Measurements from ENCODE around the gene RNF169.
A peak's percentile ranks its signal among the peaks of the same experiment; 100 is the strongest.

The RNF169 gene

GRCh38 chr11:74866557-74866956 lies 117.9 kb downstream of the RNF169 start:
- H4K20me1 ChIP-seq (ENCODE audit: insufficient read depth, low read length): no peaks in the 10 kb centered on the region
- no peak overlapping the region for H3K4me3 ChIP-seq (ENCODE audit: low read depth in 1 of 2, low read length in 2 of 2)
- no peaks in the 10 kb centered on the region for H3K79me2 ChIP-seq (ENCODE audit: insufficient read depth, low read length)
- peaks cover 80% of the 10 kb centered on the region for H3K36me3 ChIP-seq (ENCODE audit: insufficient read depth, low read length)
- ATAC-seq (ENCODE audit: insufficient read depth, low read depth) (no peak), DNase-seq (no peak)
- no peak overlapping the region for H3K9ac ChIP-seq (ENCODE audit: low read depth, low read length)
- H3K4me2 ChIP-seq (ENCODE audit: insufficient read depth, low read length): no peak overlapping the region
- H3K9me3 ChIP-seq (ENCODE audit: insufficient read depth, low read length, severe bottlenecking): peaks cover 63% of the 10 kb centered on the region
- no peaks in the 10 kb centered on the region for H3K4me1 ChIP-seq (ENCODE audit: insufficient read depth, low read length)
- TF ChIP-seq CTCF (IDR thresholded peaks at IDR 0.05; ENCODE audit: borderline replicate concordance, extremely low read depth, low read length, poor library complexity, severe bottlenecking) (no peak), EZH2 (IDR thresholded peaks at IDR 0.05; ENCODE audit: borderline replicate concordance, low read depth, low read length, severe bottlenecking) (no peak)
- no peak overlapping the region for H2AFZ ChIP-seq (ENCODE audit: low read depth, low read length)
- no peak overlapping the region for H3K27ac ChIP-seq (ENCODE audit: low read length)
- H3K27me3 ChIP-seq (ENCODE audit: insufficient read depth, low read length, poor library complexity): no peaks in the 10 kb centered on the region

- Histone ChIP-seq H3K79me2 (ENCODE audit: insufficient read depth, low read length) (no peaks in the 10 kb centered on the region), H3K27me3 (ENCODE audit: insufficient read depth, low read length, poor library complexity) (no peaks in the 10 kb centered on the region), H3K4me1 (ENCODE audit: insufficient read depth, low read length) (no peaks in the 10 kb centered on the region), H3K27ac (ENCODE audit: low read length) (no peak overlapping the region), H3K9ac (ENCODE audit: low read depth, low read length) (no peak overlapping the region), H3K4me2 (ENCODE audit: insufficient read depth, low read length) (no peak overlapping the region), H4K20me1 (ENCODE audit: insufficient read depth, low read length) (no peaks in the 10 kb centered on the region), H2AFZ (ENCODE audit: low read depth, low read length) (no peak overlapping the region), H3K4me3 (ENCODE audit: low read depth in 1 of 2, low read length in 2 of 2) (no peak overlapping the region), H3K36me3 (ENCODE audit: insufficient read depth, low read length) (peaks cover 70% of the 10 kb centered on the region), H3K9me3 (ENCODE audit: insufficient read depth, low read length, severe bottlenecking) (peaks cover 74% of the 10 kb centered on the region)
- ATAC-seq (ENCODE audit: insufficient read depth, low read depth) (no peak), DNase-seq (no peak)
- peak; percentile 44 for TF ChIP-seq CTCF (IDR thresholded peaks at IDR 0.05; ENCODE audit: borderline replicate concordance, extremely low read depth, low read length, poor library complexity, severe bottlenecking)
- no peak for TF ChIP-seq EZH2 (IDR thresholded peaks at IDR 0.05; ENCODE audit: borderline replicate concordance, low read depth, low read length, severe bottlenecking)
These were observed 121.8 kb downstream of the RNF169 start for GRCh38 chr11:74870485-74870884.

GRCh38 chr11:74871037-74871436 lies 122.4 kb downstream of the RNF169 start:
- no peak for DNase-seq
- no peak overlapping the region for H3K27ac ChIP-seq (ENCODE audit: low read length)
- TF ChIP-seq CTCF (IDR thresholded peaks at IDR 0.05; ENCODE audit: borderline replicate concordance, extremely low read depth, low read length, poor library complexity, severe bottlenecking): no peak
- TF ChIP-seq EZH2 (IDR thresholded peaks at IDR 0.05; ENCODE audit: borderline replicate concordance, low read depth, low read length, severe bottlenecking): no peak
- no peaks in the 10 kb centered on the region for H3K79me2 ChIP-seq (ENCODE audit: insufficient read depth, low read length)
- H3K27me3 ChIP-seq (ENCODE audit: insufficient read depth, low read length, poor library complexity): no peaks in the 10 kb centered on the region
- no peaks in the 10 kb centered on the region for H3K4me1 ChIP-seq (ENCODE audit: insufficient read depth, low read length)
- H3K4me2 ChIP-seq (ENCODE audit: insufficient read depth, low read length): no peak overlapping the region
- peaks cover 68% of the 10 kb centered on the region for H3K9me3 ChIP-seq (ENCODE audit: insufficient read depth, low read length, severe bottlenecking)
- ATAC-seq (ENCODE audit: insufficient read depth, low read depth): no peak
- no peak overlapping the region for H2AFZ ChIP-seq (ENCODE audit: low read depth, low read length)
- no peaks in the 10 kb centered on the region for H4K20me1 ChIP-seq (ENCODE audit: insufficient read depth, low read length)
- no peak overlapping the region for H3K9ac ChIP-seq (ENCODE audit: low read depth, low read length)
- no peak overlapping the region for H3K4me3 ChIP-seq (ENCODE audit: low read depth in 1 of 2, low read length in 2 of 2)
- H3K36me3 ChIP-seq (ENCODE audit: insufficient read depth, low read length): peaks cover 66% of the 10 kb centered on the region

- no peak overlapping the region for H3K4me3 ChIP-seq (ENCODE audit: low read depth in 1 of 2, low read length in 2 of 2)
- H3K27me3 ChIP-seq (ENCODE audit: insufficient read depth, low read length, poor library complexity): no peaks in the 10 kb centered on the region
- TF ChIP-seq CTCF (IDR thresholded peaks at IDR 0.05; ENCODE audit: borderline replicate concordance, extremely low read depth, low read length, poor library complexity, severe bottlenecking): peak; percentile 58
- no peak for TF ChIP-seq EZH2 (IDR thresholded peaks at IDR 0.05; ENCODE audit: borderline replicate concordance, low read depth, low read length, severe bottlenecking)
- no peaks in the 10 kb centered on the region for H4K20me1 ChIP-seq (ENCODE audit: insufficient read depth, low read length)
- no peak overlapping the region for H3K27ac ChIP-seq (ENCODE audit: low read length)
- H3K36me3 ChIP-seq (ENCODE audit: insufficient read depth, low read length): peaks cover 26% of the 10 kb centered on the region
- H2AFZ ChIP-seq (ENCODE audit: low read depth, low read length): no peak overlapping the region
- peak; percentile 15 for DNase-seq
- no peak overlapping the region for H3K9ac ChIP-seq (ENCODE audit: low read depth, low read length)
- ATAC-seq (ENCODE audit: insufficient read depth, low read depth): no peak
- H3K4me1 ChIP-seq (ENCODE audit: insufficient read depth, low read length): no peaks in the 10 kb centered on the region
- H3K4me2 ChIP-seq (ENCODE audit: insufficient read depth, low read length): no peak overlapping the region
- peaks cover 18% of the 10 kb centered on the region for H3K9me3 ChIP-seq (ENCODE audit: insufficient read depth, low read length, severe bottlenecking)
- H3K79me2 ChIP-seq (ENCODE audit: insufficient read depth, low read length): no peaks in the 10 kb centered on the region
These were observed 128.5 kb downstream of the RNF169 start for GRCh38 chr11:74877132-74877531.

Data from DND-41 (cell line).